NCI-H69 (cell line): ENCODE results near the gene LCE5A.
"Not testable (repeated sequence)": the region's sequence is repeated elsewhere in the genome, so short reads cannot be mapped to it uniquely, and the experiment has no call there.

Source experiments
- DNase-seq: peaks from one replicate; lab custom pipeline; 2025; lab: John Stamatoyannopoulos, UW

Gene LCE5A

GRCh38 chr1:152516082-152516481 is 5.5 kb downstream of the LCE5A start:
- DNase-seq, result no peak

DNA sequence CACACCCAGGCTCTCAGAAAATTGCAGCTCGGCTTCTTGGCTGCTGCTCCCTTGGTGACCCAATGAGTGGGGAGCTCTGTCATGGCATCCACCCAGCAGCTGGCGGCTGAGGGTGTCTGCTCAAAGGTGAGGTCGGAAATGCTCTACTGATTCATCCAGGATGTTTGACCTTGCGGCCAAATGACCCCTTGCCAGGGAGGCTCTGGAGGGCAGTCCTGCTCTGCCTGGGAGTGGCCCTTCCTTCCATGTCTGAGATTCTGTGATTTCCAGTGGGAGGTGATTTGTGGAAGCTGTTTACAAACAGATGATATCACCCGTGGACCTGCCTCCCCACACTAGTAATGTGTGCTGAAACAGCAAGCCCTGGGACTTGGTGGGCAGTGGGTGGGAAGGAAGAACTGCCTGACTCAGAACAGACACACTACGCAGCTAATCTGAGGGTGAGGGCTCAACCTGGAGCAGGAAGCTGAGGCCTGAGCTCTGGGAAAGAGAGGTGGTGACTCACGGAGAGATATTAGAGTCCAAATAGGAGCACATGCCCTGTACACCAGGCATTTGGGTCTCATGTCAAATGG is 6.7 kb downstream of the LCE5A start:
- no peak for DNase-seq

DNA sequence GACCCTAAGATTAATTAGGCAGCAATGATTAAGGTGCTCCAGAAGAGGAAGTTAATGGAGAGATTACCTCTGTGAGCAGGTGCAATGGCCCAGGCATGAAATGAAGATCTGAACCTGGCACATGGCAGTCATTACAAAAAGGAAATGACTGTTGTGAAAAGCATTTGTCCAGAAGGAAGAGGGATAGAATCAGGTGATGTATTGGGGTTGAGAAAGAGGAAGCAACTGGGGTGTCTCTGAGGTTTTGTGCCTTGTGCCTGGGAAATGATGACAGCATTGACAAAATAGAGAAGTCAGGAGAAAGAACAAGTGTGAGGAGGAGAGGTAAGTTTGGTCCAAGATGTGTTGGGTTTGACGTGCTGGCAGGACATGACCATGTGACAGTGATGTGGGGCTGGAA is 9.2 kb downstream of the LCE5A start:
- no peak for DNase-seq

GRCh38 chr1:152520561-152521090 is 10.0 kb downstream of the LCE5A start:
- DNase-seq, result no peak

- no peak for DNase-seq
These were observed 14.6 kb downstream of the LCE5A start for GRCh38 chr1:152525080-152525641.

- DNase-seq, result peak; percentile 45
These were observed 22.8 kb downstream of the LCE5A start for GRCh38 chr1:152533327-152533938.

DNA sequence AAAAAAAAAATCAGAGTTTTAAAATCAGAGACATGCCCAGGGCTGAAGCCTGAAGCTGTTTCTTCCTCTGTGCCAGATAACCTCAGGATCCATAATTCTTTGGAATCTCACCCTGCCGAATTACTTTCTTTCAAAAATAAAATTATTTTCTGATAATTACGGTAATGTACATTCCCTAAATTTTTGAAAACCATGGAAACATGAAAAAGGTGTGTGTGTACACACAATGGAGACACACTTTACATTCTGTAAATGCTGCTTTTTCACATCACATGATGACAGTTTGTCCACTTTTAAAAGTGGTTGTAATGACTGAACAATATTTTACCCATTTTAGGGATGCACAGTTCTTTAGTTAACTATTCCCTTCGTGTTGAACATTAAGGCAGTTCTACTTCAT is 25.2 kb downstream of the LCE5A start:
- no peak for DNase-seq

DNA sequence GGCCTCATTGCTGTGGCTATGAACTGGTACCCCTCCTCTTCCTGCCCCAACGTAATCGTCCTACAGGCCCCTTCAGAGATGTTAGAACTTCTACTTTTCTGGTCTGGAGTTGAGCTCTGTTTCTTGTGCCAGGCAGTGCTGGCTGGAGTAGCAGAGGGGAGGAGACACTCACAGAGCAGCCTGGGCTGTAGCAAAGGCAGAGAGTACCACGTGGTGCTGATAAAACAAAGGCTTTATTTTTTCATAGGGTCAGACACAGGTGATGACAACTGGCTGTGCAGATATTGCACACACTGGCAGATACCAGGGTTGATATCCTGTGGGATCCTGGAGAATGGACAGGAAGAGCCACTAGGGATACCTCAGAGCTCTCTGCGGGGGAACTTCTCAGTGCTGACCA is 26.9 kb downstream of the LCE5A start:
- DNase-seq, result no peak

GRCh38 chr1:152539901-152540300 is 29.3 kb downstream of the LCE5A start:
- DNase-seq, result no peak

- DNase-seq, result no peak
These were observed 33.2 kb downstream of the LCE5A start for GRCh38 chr1:152543820-152544219.

DNA sequence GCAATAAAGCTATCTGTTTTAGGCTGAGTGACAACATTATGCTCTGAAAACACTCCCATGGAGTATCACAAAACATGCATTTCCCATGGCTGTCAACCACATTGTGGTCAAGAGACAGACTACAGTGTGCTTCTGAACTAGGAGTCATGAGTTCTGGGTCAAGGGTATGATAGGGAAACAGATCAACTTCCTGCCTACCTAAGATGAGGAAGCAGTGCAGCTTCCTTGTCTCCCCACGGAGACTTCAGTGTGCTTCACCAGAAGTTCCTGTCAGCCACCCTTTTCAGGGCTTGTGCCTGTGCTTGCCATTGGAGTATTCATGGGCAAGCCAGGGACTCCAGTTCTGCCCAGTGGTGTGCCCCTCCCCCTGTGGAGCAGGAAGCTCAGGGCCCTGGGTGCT is 36.1 kb downstream of the LCE5A start:
- DNase-seq, result no peak

DNA sequence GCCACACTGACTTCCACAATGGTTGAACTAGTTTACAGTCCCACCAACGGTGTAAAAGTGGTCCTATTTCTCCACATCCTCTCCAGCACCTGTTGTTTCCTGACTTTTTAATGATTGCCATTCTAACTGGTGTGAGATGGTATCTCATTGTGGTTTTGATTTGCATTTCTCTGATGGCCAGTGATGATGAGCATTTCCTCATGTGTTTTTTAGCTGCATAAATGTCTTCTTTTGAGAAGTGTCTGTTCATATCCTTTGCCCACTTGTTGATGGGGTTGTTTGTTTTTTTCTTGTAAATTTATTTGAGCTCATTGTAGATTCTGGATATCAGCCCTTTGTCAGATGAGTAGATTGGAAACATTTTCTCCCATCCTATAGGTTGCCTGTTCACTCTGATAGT is 37.8 kb downstream of the LCE5A start:
- not testable (repeated sequence) for DNase-seq
